Osteoblast (primary cell): ENCODE data around the gene MRPL34. TPM values are rescaled to one million over a fixed set of nuclear protein-coding genes. Genes with fewer than 3 reads are reported as not detected.

Source experiments
- DNase-seq: peaks from one replicate; pipeline ENCODE4 v3.0.0; 2011; ENCODE audit warnings: low spot score, mixed read lengths; ENCODE audit not compliant: insufficient read length; ENCODE audit errors: missing footprints
- H2AFZ ChIP-seq: 2 replicates; pipeline ENCODE4 v1.6.0; 2011; ENCODE audit warnings: mild to moderate bottlenecking, low read length
- H3K27ac ChIP-seq: 2 replicates; pipeline ENCODE4 v1.5.1; 2011; ENCODE audit warnings: mild to moderate bottlenecking, low read depth, low read length, moderate library complexity
- H3K27me3 ChIP-seq: 2 replicates; pipeline ENCODE4 v1.6.0; 2012; ENCODE audit warnings: mild to moderate bottlenecking, control low read depth, inconsistent platforms, low read length, moderate library complexity; ENCODE audit not compliant: insufficient read depth
- H3K36me3 ChIP-seq: 2 replicates; pipeline ENCODE4 v1.5.1; 2011; ENCODE audit warnings: mild to moderate bottlenecking, low read length, control low read depth, moderate library complexity; ENCODE audit not compliant: insufficient read depth
- H3K4me1 ChIP-seq: 2 replicates; pipeline ENCODE4 v1.5.1; 2011; ENCODE audit warnings: mild to moderate bottlenecking, low read length, control low read depth, moderate library complexity; ENCODE audit not compliant: insufficient read depth
- H3K4me2 ChIP-seq: 2 replicates; pipeline ENCODE4 v1.6.0; 2011; ENCODE audit warnings: mild to moderate bottlenecking, low read length; ENCODE audit not compliant: insufficient read depth
- H3K4me3 ChIP-seq: fragments of 200-600 bp; sonication (generic); 3 replicates; pipeline ENCODE4 v1.5.1; 2012; ENCODE audit warnings: mild to moderate bottlenecking, low read length, inconsistent platforms; ENCODE audit not compliant: insufficient read depth
- H3K79me2 ChIP-seq: 2 replicates; pipeline ENCODE4 v1.6.0; 2012; ENCODE audit warnings: mild to moderate bottlenecking, low read length, control low read depth, inconsistent platforms; ENCODE audit not compliant: insufficient read depth
- H3K9me3 ChIP-seq: 2 replicates; pipeline ENCODE4 v1.5.1; 2011; ENCODE audit warnings: low read depth, low read length, control low read depth
- H4K20me1 ChIP-seq: 2 replicates; pipeline ENCODE4 v1.6.0; 2012; ENCODE audit warnings: mild to moderate bottlenecking, low read length, control low read depth; ENCODE audit not compliant: insufficient read depth
- CTCF ChIP-seq: IDR thresholded peaks from 2 replicates; pipeline ENCODE4 v1.5.1; 2011; ENCODE audit warnings: mild to moderate bottlenecking, low read depth, low read length, moderate library complexity; ENCODE audit errors: extremely low read depth
- total RNA-seq: library from RNA; depleted of rRNA; stranded (reverse); fragments of >200 nt; gene quantifications from 2 replicates; pipeline ENCODE4 v1.2.3, GENCODE V29; 2012

MRPL34 gene
- total RNA-seq, 1 donor: 40.5 TPM

- H3K9me3 ChIP-seq: no peaks in the 10 kb centered on the region
- no peak overlapping the region for H3K27ac ChIP-seq
- peak overlapping the region; percentile 93 for H2AFZ ChIP-seq
- H4K20me1 ChIP-seq: no peaks in the 10 kb centered on the region
- H3K4me2 ChIP-seq: peak overlapping the region; percentile 75
- no peaks in the 10 kb centered on the region for H3K79me2 ChIP-seq
- peak; percentile 92 for DNase-seq
- no peak for TF ChIP-seq CTCF
- H3K27me3 ChIP-seq: peaks cover 6% of the 10 kb centered on the region
- H3K4me1 ChIP-seq: peaks cover 10% of the 10 kb centered on the region
- H3K4me3 ChIP-seq: peak overlapping the region; percentile 63
- no peaks in the 10 kb centered on the region for H3K36me3 ChIP-seq
Measured at GRCh38 chr19:17348700-17349099, 43.0 kb downstream of the MRPL34 start.

- no peaks in the 10 kb centered on the region for H4K20me1 ChIP-seq
- no peak for TF ChIP-seq CTCF
- no peaks in the 10 kb centered on the region for H3K79me2 ChIP-seq
- H3K4me2 ChIP-seq: no peak overlapping the region
- H3K9me3 ChIP-seq: no peaks in the 10 kb centered on the region
- H3K27ac ChIP-seq: no peak overlapping the region
- DNase-seq: peak; percentile 47
- H3K27me3 ChIP-seq: peaks cover 6% of the 10 kb centered on the region
- no peak overlapping the region for H2AFZ ChIP-seq
- H3K36me3 ChIP-seq: no peaks in the 10 kb centered on the region
- peaks cover 10% of the 10 kb centered on the region for H3K4me1 ChIP-seq
- H3K4me3 ChIP-seq: no peak overlapping the region
Measured at GRCh38 chr19:17351815-17352435, 46.3 kb downstream of the MRPL34 start.

GRCh38 chr19:17352608-17353280 is 47.1 kb downstream of the MRPL34 start:
- Histone ChIP-seq H2AFZ (peak overlapping the region; percentile 25), H3K4me2 (no peak overlapping the region), H3K27ac (no peak overlapping the region), H3K4me3 (no peak overlapping the region), H4K20me1 (no peaks in the 10 kb centered on the region), H3K79me2 (no peaks in the 10 kb centered on the region), H3K27me3 (peaks cover 6% of the 10 kb centered on the region), H3K36me3 (no peaks in the 10 kb centered on the region), H3K9me3 (no peaks in the 10 kb centered on the region), H3K4me1 (peaks cover 6% of the 10 kb centered on the region)
- TF ChIP-seq CTCF: no peak
- DNase-seq: peak; percentile 17

- no peak overlapping the region for H2AFZ ChIP-seq
- no peaks in the 10 kb centered on the region for H3K9me3 ChIP-seq
- no peak for TF ChIP-seq CTCF
- H4K20me1 ChIP-seq: no peaks in the 10 kb centered on the region
- H3K79me2 ChIP-seq: no peaks in the 10 kb centered on the region
- no peak overlapping the region for H3K4me3 ChIP-seq
- no peaks in the 10 kb centered on the region for H3K36me3 ChIP-seq
- DNase-seq: peak; percentile 18
- H3K4me1 ChIP-seq: peaks cover 5% of the 10 kb centered on the region
- no peak overlapping the region for H3K27ac ChIP-seq
- no peak overlapping the region for H3K4me2 ChIP-seq
- H3K27me3 ChIP-seq: peaks cover 6% of the 10 kb centered on the region
Measured at GRCh38 chr19:17353386-17353785, 47.7 kb downstream of the MRPL34 start.
